GM12878 (cell line): ENCODE data around the gene SPATC1L. TPM values are rescaled to one million over a fixed set of nuclear protein-coding genes. Genes with fewer than 3 reads are reported as not detected.

Source experiments
- ATAC-seq: fragments of 200-7000 bp; cut with Tn5 transposase; 3 replicates; pipeline ENCODE4 v1.9.1; 2020; ENCODE audit warnings: mild to moderate bottlenecking, moderate library complexity
- BruUV-seq: library from RNA; stranded (reverse); fragments of 400-500 nt; replicated peaks from 2 replicates; lab custom pipeline; 2021; lab: Mats Ljungman, UMichigan
- CTCF ChIA-PET: fragments of 300-600 bp; sonication (Branson Sonifier 250); formaldehyde crosslinking; extraction: SDS; loops from one replicate; lab custom pipeline; 2021; ENCODE audit warnings: inconsistent platforms; lab: Yijun Ruan, JAX
- POLR2A ChIA-PET: fragments of 350-600 bp; formaldehyde crosslinking; extraction: SDS; loops from one replicate; lab custom pipeline; 2021; ENCODE audit warnings: inconsistent platforms; lab: Charles Lee
- RAD21 ChIA-PET: fragments of 300-600 bp; sonication (Branson Sonifier 250); formaldehyde crosslinking; loops from one replicate; lab custom pipeline; 2023; ENCODE audit warnings: antibody characterized with exemption; ENCODE audit not compliant: unreplicated experiment; lab: Charles Lee
- SMC1A ChIA-PET: fragments of 300-600 bp; sonication (Branson Sonifier 250); formaldehyde crosslinking; loops from one replicate; lab custom pipeline; 2023; ENCODE audit not compliant: unreplicated experiment, uncharacterized antibody; lab: Charles Lee
- DNase-seq: peaks from one replicate; pipeline ENCODE4 v3.0.0-alpha.2; 2011; ENCODE audit warnings: low read depth, low spot score
- FAIRE-seq: peaks from 3 replicates; lab custom pipeline; 2011; peaks lifted over from hg19 to GRCh38; lab: Jason Lieb, UNC
- H2AFZ ChIP-seq: 2 replicates; pipeline ENCODE4 v1.6.0; 2011; ENCODE audit warnings: low read depth, low read length, control low read depth; ENCODE audit not compliant: control insufficient read depth
- H3K27ac ChIP-seq: 2 replicates; pipeline ENCODE4 v1.5.1; 2011; ENCODE audit warnings: control low read depth; ENCODE audit not compliant: control insufficient read depth, insufficient read depth
- H3K27me3 ChIP-seq, 2 experiments: replicated peaks in 1 of 2; 2 replicates each; pipeline versions ENCODE4 v1.6.0 to v1.6.1; 2011; ENCODE audit warnings: low read length in 1 of 2; ENCODE audit not compliant: control insufficient read depth in 2 of 2, insufficient read depth in 2 of 2
- H3K36me3 ChIP-seq, 2 experiments: 2 replicates each; pipeline ENCODE4 v1.5.1; 2011; ENCODE audit warnings: low read length in 1 of 2; ENCODE audit not compliant: control insufficient read depth in 2 of 2, insufficient read depth in 2 of 2
- H3K4me1 ChIP-seq: 2 replicates; pipeline ENCODE4 v1.6.1; 2011; ENCODE audit warnings: mild to moderate bottlenecking, low read length, moderate library complexity, mixed read lengths; ENCODE audit not compliant: control insufficient read depth, insufficient read depth
- H3K4me2 ChIP-seq: 2 replicates; pipeline ENCODE4 v1.6.0; 2011; ENCODE audit warnings: control low read depth; ENCODE audit not compliant: control insufficient read depth, insufficient read depth
- H3K4me3 ChIP-seq: fragments of 200-600 bp; sonication (generic); 2 replicates; pipeline ENCODE4 v1.5.1; 2016
- H3K79me2 ChIP-seq: 2 replicates; pipeline ENCODE4 v1.6.0; 2011; ENCODE audit warnings: low read length; ENCODE audit not compliant: control insufficient read depth, insufficient read depth
- H3K9ac ChIP-seq: 2 replicates; pipeline ENCODE4 v1.8.0; 2011; ENCODE audit warnings: low read length, control low read depth, mixed read lengths; ENCODE audit not compliant: control insufficient read depth, insufficient read depth
- H3K9me3 ChIP-seq: replicated peaks from 3 replicates; pipeline ENCODE4 v1.5.1; 2011; ENCODE audit warnings: mild to moderate bottlenecking, low read length; ENCODE audit not compliant: control insufficient read depth, insufficient read depth
- H4K20me1 ChIP-seq: 2 replicates; pipeline ENCODE4 v1.6.0; 2011; ENCODE audit not compliant: control insufficient read depth, insufficient read depth
- ATF2 ChIP-seq: IDR thresholded peaks from 2 replicates; pipeline ENCODE4 v1.6.1; 2012; ENCODE audit warnings: low read length, inconsistent platforms
- CHD1 ChIP-seq: IDR thresholded peaks from 2 replicates; pipeline ENCODE4 v1.6.1; 2012; ENCODE audit warnings: low read depth, low read length, improper control_type of control experiment
- CHD4 ChIP-seq: fragments of 200-600 bp; sonication (generic); IDR thresholded peaks from 2 replicates; pipeline ENCODE4 v1.6.1; 2016; ENCODE audit warnings: mild to moderate bottlenecking
- EP300 ChIP-seq, 2 experiments: fragments of 150-350 bp in 1 of 2; IDR thresholded peaks; 2 replicates each; pipeline ENCODE4 v1.6.1; 2011 to 2012; ENCODE audit warnings: low read depth in 2 of 2, low read length in 2 of 2, borderline replicate concordance in 1 of 2, improper control_type of control experiment in 1 of 2, inconsistent platforms in 1 of 2; ENCODE audit not compliant: control insufficient read depth in 1 of 2
- ESRRA ChIP-seq: IDR thresholded peaks from 2 replicates; pipeline ENCODE4 v1.6.1; 2012; ENCODE audit warnings: mild to moderate bottlenecking, low read length, improper control_type of control experiment
- EZH2 ChIP-seq: IDR thresholded peaks from 2 replicates; pipeline ENCODE4 v1.6.1; 2012; ENCODE audit warnings: low read depth, mild to moderate bottlenecking, control low read depth, inconsistent platforms, low read length, borderline replicate concordance; ENCODE audit not compliant: control insufficient read depth
- GATAD2B ChIP-seq: fragments of 450-650 bp; conservative IDR thresholded peaks from 2 replicates; pipeline ENCODE4 v1.6.1; 2017; ENCODE audit warnings: low read depth, mild to moderate bottlenecking, moderate library complexity
- POLR2AphosphoS5 ChIP-seq: IDR thresholded peaks from 2 replicates; pipeline ENCODE4 v1.6.1; 2011; ENCODE audit warnings: mild to moderate bottlenecking, low read length, inconsistent platforms
- RCOR1 ChIP-seq: conservative IDR thresholded peaks from 2 replicates; pipeline ENCODE4 v1.6.1; 2012; ENCODE audit warnings: low read depth, low read length, improper control_type of control experiment
- RELB ChIP-seq: fragments of 450-650 bp; IDR thresholded peaks from 2 replicates; pipeline ENCODE4 v1.6.1; 2017; ENCODE audit warnings: low read depth, mild to moderate bottlenecking, moderate library complexity
- REST ChIP-seq: IDR thresholded peaks from 2 replicates; pipeline ENCODE4 v1.6.1; 2012; ENCODE audit warnings: mild to moderate bottlenecking, low read depth, low read length
- TARDBP ChIP-seq: IDR thresholded peaks from 2 replicates; pipeline ENCODE4 v1.6.1; 2016; ENCODE audit warnings: borderline replicate concordance
- TCF7 ChIP-seq: IDR thresholded peaks from 2 replicates; pipeline ENCODE4 v1.6.1; 2014; ENCODE audit warnings: antibody characterized with exemption, borderline replicate concordance
- ZNF384 ChIP-seq: IDR thresholded peaks from 2 replicates; pipeline ENCODE4 v1.6.1; 2012; ENCODE audit warnings: low read depth, mild to moderate bottlenecking, low read length, improper control_type of control experiment, borderline replicate concordance
- WGBS: methylation state at CpG from one replicate; pipeline ENCODE4 v1.1.6; 2016; ENCODE audit warnings: low lambda C conversion rate; ENCODE audit not compliant: insufficient replicate concordance, insufficient coverage; ENCODE audit errors: missing lambda C conversion rate; 5-methylcytosine and 5-hydroxymethylcytosine counted together
- in situ Hi-C: fragments of 300-500 bp; cut with MboI; formaldehyde crosslinking; loops from 9 replicates; pipeline ENCODE4 v1.14.3; 2018; ENCODE audit warnings: mixed read lengths
- intact Hi-C: fragments of 100-400 bp; cut with micrococcal nuclease; formaldehyde crosslinking; loops from one replicate; pipeline ENCODE4 v1.14.2; 2022; ENCODE audit not compliant: unreplicated experiment
- polyA plus RNA-seq, 11 experiments: library from polyadenylated mRNA; depleted of rRNA in 4 of 11; unstranded in 6 of 11; stranded (reverse) in 5 of 11; fragments of >200 nt; fragmentation: Nextera tagmentation in 4 of 11; fragmentation: Illumina TruSeq in 1 of 11; extraction: Ambion mirVana in 4 of 11; extraction: Trizol in 1 of 11; gene quantifications; 1 replicate in 1 of 11; 2 replicates in 10 of 11; pipeline versions ENCODE4 v1.2.1 to v1.2.3, GENCODE V29; 2011 to 2016; ENCODE audit warnings: inconsistent platforms in 2 of 11, missing spikeins in 2 of 11, low read depth in 1 of 11
- total RNA-seq, 4 experiments: library from RNA; depleted of rRNA in 3 of 4; stranded (reverse); fragments of >200 nt in 3 of 4; fragmentation: Illumina TruSeq in 1 of 4; extraction: Trizol in 1 of 4; gene quantifications; 2 replicates each; pipeline versions ENCODE4 v1.2.1 to v1.2.3, GENCODE V29; 2013 to 2021

SPATC1L gene
- total and polyA plus RNA-seq, 10 of the 15 experiments (the other 5 are each of a cell fraction or from before 2014, with no cell fraction given), result 1.4 to 16.0 (median 7.0) TPM; not detected in 2

GRCh38 chr21:46202592-46203202, 18.4 kb upstream of the SPATC1L start:
- POLR2A ChIA-PET, result no interaction called here
- H3K79me2 ChIP-seq, result no peaks in the 10 kb centered on the region
- H3K27ac ChIP-seq, result no peak overlapping the region
- DNase-seq (no peak), FAIRE-seq (no peak), ATAC-seq (no peak)
- no peaks in the 10 kb centered on the region for H4K20me1 ChIP-seq
- H3K9me3 ChIP-seq, result no peaks in the 10 kb centered on the region
- WGBS, result 97% methylated on average over 6 of the region's 6 CpGs
- no peaks in the 10 kb centered on the region for H3K4me1 ChIP-seq
- SMC1A ChIA-PET, result no interaction called here
- no peaks in the 10 kb centered on the region for H3K27me3 ChIP-seq
- intact Hi-C loops, result no loop called here
- H3K4me3 ChIP-seq, result no peak overlapping the region
- no peak overlapping the region for H3K4me2 ChIP-seq
- CTCF ChIA-PET, result no interaction called here
- no peak overlapping the region for H2AFZ ChIP-seq
- in situ Hi-C loops, result no loop called here
- H3K36me3 ChIP-seq, result peaks cover 7 to 11% of the 10 kb centered on the region in 2 experiments; a peak in 3 of 4 replicates
- TF ChIP-seq ZNF384, result no peak
- TF ChIP-seq CHD4, result no peak
- no peak for TF ChIP-seq EP300 (IDR thresholded peaks at IDR 0.05; ENCODE audit: borderline replicate concordance in 1 of 2, control insufficient read depth in 1 of 2, low read depth in 2 of 2, low read length in 2 of 2)
- TF ChIP-seq EZH2, result no peak
- no peak for TF ChIP-seq TARDBP
- TF ChIP-seq TCF7, result no peak
- TF ChIP-seq CHD1, result no peak
- no peak for TF ChIP-seq REST
- TF ChIP-seq ESRRA, result no peak
- TF ChIP-seq ATF2, result no peak
- TF ChIP-seq GATAD2B, result no peak
- no peak for TF ChIP-seq RCOR1
- TF ChIP-seq RELB, result no peak
- TF ChIP-seq POLR2AphosphoS5, result no peak
- RAD21 ChIA-PET, result no interaction called here
- no TSS peak for BruUV-seq
- no peak overlapping the region for H3K9ac ChIP-seq
